Activated T-cell treated with anti-CD3 and anti-CD28 coated beads, Interleukin-2, amount 50 U/mL, for 72 hours (primary cell): ENCODE data around the gene CCDC28A. TPM values are rescaled to one million over a fixed set of nuclear protein-coding genes. Genes with fewer than 3 reads are reported as not detected.

Source experiments
- ATAC-seq, 2 donors: fragments of 150-1000 bp; cut with Tn5 transposase; replicated peaks in 1 of 2; 2 replicates each; pipeline ENCODE4 v1.10.0; 2021; ENCODE audit warnings: moderate library complexity in 2 of 2, mild to moderate bottlenecking in 1 of 2
- DNase-seq, 2 donors: peaks; one replicate each; pipeline ENCODE4 v3.0.0; 2021 to 2022; ENCODE audit warnings: mixed read lengths in 1 of 2
- H3K27ac Mint-ChIP-seq: one replicate; pipeline ENCODE4 v1.8.0; 2022; ENCODE audit warnings: mild to moderate bottlenecking, moderate library complexity, mixed read lengths
- H3K27me3 Mint-ChIP-seq: one replicate; pipeline ENCODE4 v1.8.0; 2022; ENCODE audit warnings: low read depth, mixed read lengths
- H3K36me3 Mint-ChIP-seq, 2 donors: one replicate each; pipeline ENCODE4 v1.8.0; 2022; ENCODE audit warnings: mixed read lengths in 2 of 2, mild to moderate bottlenecking in 1 of 2; ENCODE audit not compliant: insufficient read depth in 2 of 2
- H3K4me1 Mint-ChIP-seq: one replicate; pipeline ENCODE4 v1.8.0; 2022; ENCODE audit warnings: low read depth, mixed read lengths
- H3K4me3 Mint-ChIP-seq, 2 donors: one replicate each; pipeline ENCODE4 v1.8.0; 2022; ENCODE audit warnings: mild to moderate bottlenecking in 2 of 2, mixed read lengths in 2 of 2, moderate library complexity in 2 of 2
- H3K9me3 Mint-ChIP-seq, 2 donors: one replicate each; pipeline ENCODE4 v1.8.0; 2022; ENCODE audit warnings: mixed read lengths in 2 of 2
- total RNA-seq, 2 donors: library from RNA; stranded (reverse); gene quantifications; one replicate each; pipeline ENCODE4 v1.2.3, GENCODE V29; 2022

The CCDC28A gene
- total RNA-seq, 2 donors from 2014 or later, result 41.2 to 41.9 TPM

- no peaks in the 10 kb centered on the region for H3K9me3 Mint-ChIP-seq
- peaks cover 13% of the 10 kb centered on the region for H3K4me1 Mint-ChIP-seq
- H3K4me3 Mint-ChIP-seq, result no peak overlapping the region
- DNase-seq, result no peak
- H3K36me3 Mint-ChIP-seq, result no peaks in the 10 kb centered on the region
- ATAC-seq, result no peak
- H3K27me3 Mint-ChIP-seq, result peaks cover 15% of the 10 kb centered on the region
- peak overlapping the region; percentile 38 for H3K27ac Mint-ChIP-seq
Measured at GRCh38 chr6:138800377-138801150, 27.0 kb downstream of the CCDC28A start.

GRCh38 chr6:138803331-138803730, 29.8 kb downstream of the CCDC28A start:
- no peak for ATAC-seq
- H3K27ac Mint-ChIP-seq, result no peak overlapping the region

GRCh38 chr6:138803861-138804260, 30.3 kb downstream of the CCDC28A start:
- peaks cover 13% of the 10 kb centered on the region for H3K4me1 Mint-ChIP-seq
- H3K9me3 Mint-ChIP-seq, result no peaks in the 10 kb centered on the region
- H3K36me3 Mint-ChIP-seq, result no peaks in the 10 kb centered on the region
- DNase-seq (no peak), ATAC-seq (no peak)
- H3K4me3 Mint-ChIP-seq, result no peak overlapping the region
- peaks cover 7% of the 10 kb centered on the region for H3K27me3 Mint-ChIP-seq
- no peak overlapping the region for H3K27ac Mint-ChIP-seq

More at GRCh38 chr6:138803331-138803730, 29.8 kb downstream of the CCDC28A start:
- H3K4me1 Mint-ChIP-seq, result peaks cover 13% of the 10 kb centered on the region
- H3K27me3 Mint-ChIP-seq, result peaks cover 7% of the 10 kb centered on the region
- H3K4me3 Mint-ChIP-seq, result no peak overlapping the region
- no peak for DNase-seq
- no peaks in the 10 kb centered on the region for H3K36me3 Mint-ChIP-seq
- no peaks in the 10 kb centered on the region for H3K9me3 Mint-ChIP-seq

- Mint-ChIP-seq H3K9me3 (no peaks in the 10 kb centered on the region), H3K27ac (no peak overlapping the region), H3K4me1 (peaks cover 8% of the 10 kb centered on the region), H3K27me3 (peaks cover 7% of the 10 kb centered on the region), H3K4me3 (no peak overlapping the region), H3K36me3 (no peaks in the 10 kb centered on the region)
- DNase-seq (no peak), ATAC-seq (no peak)
Measured at GRCh38 chr6:138805016-138805765, 31.6 kb downstream of the CCDC28A start.

- DNase-seq (no peak), ATAC-seq (no peak)
- Mint-ChIP-seq H3K36me3 (no peaks in the 10 kb centered on the region), H3K27me3 (peaks cover 7% of the 10 kb centered on the region), H3K4me3 (no peak overlapping the region), H3K9me3 (no peaks in the 10 kb centered on the region), H3K4me1 (no peaks in the 10 kb centered on the region), H3K27ac (no peak overlapping the region)
Measured at GRCh38 chr6:138806889-138807288, 33.3 kb downstream of the CCDC28A start.

- H3K27me3 Mint-ChIP-seq, result peaks cover 7% of the 10 kb centered on the region
- no peaks in the 10 kb centered on the region for H3K9me3 Mint-ChIP-seq
- ATAC-seq (no peak), DNase-seq (no peak)
- H3K27ac Mint-ChIP-seq, result no peak overlapping the region
- H3K4me3 Mint-ChIP-seq, result no peak overlapping the region
- no peaks in the 10 kb centered on the region for H3K36me3 Mint-ChIP-seq
- H3K4me1 Mint-ChIP-seq, result no peaks in the 10 kb centered on the region
Measured at GRCh38 chr6:138809677-138810076, 36.1 kb downstream of the CCDC28A start.

GRCh38 chr6:138811866-138812265, 38.3 kb downstream of the CCDC28A start:
- H3K36me3 Mint-ChIP-seq, result no peaks in the 10 kb centered on the region

GRCh38 chr6:138814179-138814834, 40.7 kb downstream of the CCDC28A start:
- Mint-ChIP-seq H3K4me3 (no peak overlapping the region), H3K27me3 (no peaks in the 10 kb centered on the region), H3K27ac (no peak overlapping the region), H3K36me3 (no peaks in the 10 kb centered on the region), H3K4me1 (peaks cover 31% of the 10 kb centered on the region), H3K9me3 (no peaks in the 10 kb centered on the region)
- DNase-seq, result no peak
- ATAC-seq, result no peak

More at GRCh38 chr6:138811866-138812265, 38.3 kb downstream of the CCDC28A start:
- peaks cover 10% of the 10 kb centered on the region for H3K4me1 Mint-ChIP-seq
- no peak overlapping the region for H3K4me3 Mint-ChIP-seq
- DNase-seq (no peak), ATAC-seq (no peak)
- H3K9me3 Mint-ChIP-seq, result no peaks in the 10 kb centered on the region
- no peak overlapping the region for H3K27ac Mint-ChIP-seq
- H3K27me3 Mint-ChIP-seq, result peaks cover 5% of the 10 kb centered on the region

GRCh38 chr6:138815221-138815620, 41.7 kb downstream of the CCDC28A start:
- Mint-ChIP-seq H3K4me1 (peaks cover 39% of the 10 kb centered on the region), H3K4me3 (no peak overlapping the region), H3K9me3 (no peaks in the 10 kb centered on the region), H3K27ac (no peak overlapping the region), H3K27me3 (no peaks in the 10 kb centered on the region), H3K36me3 (no peaks in the 10 kb centered on the region)
- ATAC-seq (no peak), DNase-seq (no peak)

GRCh38 chr6:138815797-138816528, 42.4 kb downstream of the CCDC28A start:
- H3K4me1 Mint-ChIP-seq, result peaks cover 41% of the 10 kb centered on the region
- H3K9me3 Mint-ChIP-seq, result no peaks in the 10 kb centered on the region
- H3K27ac Mint-ChIP-seq, result no peak overlapping the region
- DNase-seq (peak in 1 of 2 donors; percentile 15), ATAC-seq (peak; percentile 52 to 60)
- no peak overlapping the region for H3K4me3 Mint-ChIP-seq
- no peaks in the 10 kb centered on the region for H3K27me3 Mint-ChIP-seq
- no peaks in the 10 kb centered on the region for H3K36me3 Mint-ChIP-seq

GRCh38 chr6:138817799-138818198, 44.2 kb downstream of the CCDC28A start:
- Mint-ChIP-seq H3K9me3 (no peaks in the 10 kb centered on the region), H3K27me3 (no peaks in the 10 kb centered on the region), H3K4me3 (peak overlapping the region; percentile 59 to 70), H3K27ac (peak overlapping the region; percentile 88), H3K36me3 (no peaks in the 10 kb centered on the region), H3K4me1 (peaks cover 41% of the 10 kb centered on the region)
- ATAC-seq (peak; percentile 77 to 81), DNase-seq (peak; percentile 26 to 44)

GRCh38 chr6:138818496-138819194, 45.1 kb downstream of the CCDC28A start:
- DNase-seq (peak; percentile 6 to 23), ATAC-seq (peak; percentile 68 to 69)
- Mint-ChIP-seq H3K4me1 (peaks cover 41% of the 10 kb centered on the region), H3K27me3 (no peaks in the 10 kb centered on the region), H3K27ac (peak overlapping the region; percentile 88), H3K4me3 (peak overlapping the region; percentile 59 to 70), H3K36me3 (no peaks in the 10 kb centered on the region), H3K9me3 (no peaks in the 10 kb centered on the region)
